ENCODE results near the gene IKZF3. TPM values are rescaled to one million over a fixed set of nuclear protein-coding genes. Genes with fewer than 3 reads are reported as not detected.
"Not testable (repeated sequence)": the region's sequence is repeated elsewhere in the genome, so short reads cannot be mapped to it uniquely, and the experiment has no call there.

IKZF3 gene
- total RNA-seq, 4 donors from 2014 or later: 2.9 to 8.3 (median 4.5) TPM

GRCh38 chr17:39711851-39712250 lies 152.3 kb downstream of the IKZF3 start:
- ATAC-seq (ENCODE audit: low FRiP score) (no peak), DNase-seq (ENCODE audit: low spot score) (no peak)
- no peak for TF ChIP-seq CTCF (IDR thresholded peaks at IDR 0.05)

- DNase-seq (ENCODE audit: low spot score); ATAC-seq (ENCODE audit: low FRiP score): not testable (repeated sequence)
Observed at GRCh38 chr17:39711071-39711470, 153.0 kb downstream of the IKZF3 start.

GRCh38 chr17:39709998-39710964 lies 153.8 kb downstream of the IKZF3 start:
- DNase-seq (ENCODE audit: low spot score): no peak
- no peak for ATAC-seq (ENCODE audit: low FRiP score)
- no peak for TF ChIP-seq CTCF (IDR thresholded peaks at IDR 0.05)

- TF ChIP-seq CTCF (IDR thresholded peaks at IDR 0.05): no peak
- no peak for DNase-seq (ENCODE audit: low spot score)
- ATAC-seq (ENCODE audit: low FRiP score): no peak
Observed at GRCh38 chr17:39709319-39709997, 154.7 kb downstream of the IKZF3 start.

Small RNAs within 50 kb of the gene (small RNA-seq; reads per million reads assigned to genes)
- not detected for gene AC090844.1
- gene MIR4728: not detected

Other genes starting within 250 kb of the IKZF3 start
- gene PPP1R1B, start 237.4 kb downstream of the IKZF3 start, total RNA-seq: 10 to 100 TPM; 13.9 to 27.0 (median 19.1) TPM
- gene STARD3, start 227.2 kb downstream of the IKZF3 start, total RNA-seq: 10 to 100 TPM; 24.9 to 75.5 (median 36.5) TPM
- gene TCAP, start 199.0 kb downstream of the IKZF3 start, total RNA-seq: 1 to 10 TPM in 1 of 4 donors, under 1 TPM in 2, not detected in 1; 0.19 to 1.7 (median 0.60) TPM
- 10 to 100 TPM in 1 of 4 donors, 1 to 10 TPM in 2, under 1 TPM in 1; 0.44 to 16.7 (median 1.9) TPM for gene PNMT, start 195.9 kb downstream of the IKZF3 start, total RNA-seq
- 10 to 100 TPM in 2 of 4 donors, 1 to 10 TPM in 2; 8.2 to 12.8 (median 11.0) TPM for gene PGAP3, start 176.3 kb downstream of the IKZF3 start, total RNA-seq
- 10 to 100 TPM; 13.8 to 23.8 (median 15.7) TPM for gene ERBB2, start 164.2 kb downstream of the IKZF3 start, total RNA-seq
- gene MIEN1, start 133.8 kb downstream of the IKZF3 start, total RNA-seq: 10 to 100 TPM; 33.9 to 60.8 (median 52.5) TPM
- gene GRB7, start 126.4 kb downstream of the IKZF3 start, total RNA-seq: 10 to 100 TPM in 3 of 4 donors, not detected in 1; 13.0 to 19.3 (median 14.0) TPM
- gene ZPBP2, start 3.9 kb upstream of the IKZF3 start, total RNA-seq: not detected
- gene GSDMB, start 54.3 kb upstream of the IKZF3 start, total RNA-seq: 10 to 100 TPM; 10.4 to 32.2 (median 21.3) TPM
- gene ORMDL3, start 63.3 kb upstream of the IKZF3 start, total RNA-seq: 100 to 1,000 TPM in 2 of 4 donors, 10 to 100 TPM in 2; 78.5 to 338 (median 163) TPM
- gene LRRC3C, start 63.4 kb upstream of the IKZF3 start, total RNA-seq: not detected
- 1 to 10 TPM in 1 of 4 donors, under 1 TPM in 2, not detected in 1; 0.65 to 1.1 (median 0.72) TPM for gene GSDMA, start 98.7 kb upstream of the IKZF3 start, total RNA-seq
- gene PSMD3, start 116.5 kb upstream of the IKZF3 start, total RNA-seq: 10 to 100 TPM; 75.3 to 98.0 (median 79.4) TPM
- gene CSF3, start 151.1 kb upstream of the IKZF3 start, total RNA-seq: 10 to 100 TPM in 2 of 4 donors, not detected in 2; 51.8 to 75.2 TPM
- 10 to 100 TPM; 40.0 to 53.6 (median 49.2) TPM for gene MED24, start 190.1 kb upstream of the IKZF3 start, total RNA-seq
- 10 to 100 TPM; 35.7 to 87.2 (median 55.2) TPM for gene THRA, start 198.7 kb upstream of the IKZF3 start, total RNA-seq
- 1 to 10 TPM; 3.1 to 9.3 (median 7.0) TPM for gene NR1D1, start 236.3 kb upstream of the IKZF3 start, total RNA-seq